T-helper 2 cell treated with Interferon-gamma antibody and Interleukin-4, amounts not matched to agents 5 μg/mL and 100 μg/mL, for 36 hours (primary cell): ENCODE data around the gene CIDEA.

Source experiments
- DNase-seq: peaks from one replicate; pipeline ENCODE4 v3.0.0; 2021; ENCODE audit warnings: low spot score
- H3K27ac Mint-ChIP-seq: one replicate; pipeline ENCODE4 v1.8.0; 2021; ENCODE audit warnings: mild to moderate bottlenecking, mixed read lengths
- H3K27me3 Mint-ChIP-seq: one replicate; pipeline ENCODE4 v1.8.0; 2021; ENCODE audit warnings: low read depth, mixed read lengths
- H3K36me3 Mint-ChIP-seq: one replicate; pipeline ENCODE4 v1.8.0; 2021; ENCODE audit warnings: low read depth, mixed read lengths
- H3K4me1 Mint-ChIP-seq: one replicate; pipeline ENCODE4 v1.8.0; 2021; ENCODE audit warnings: low read depth, mixed read lengths
- H3K4me3 Mint-ChIP-seq: one replicate; pipeline ENCODE4 v1.8.0; 2022; ENCODE audit warnings: mild to moderate bottlenecking, moderate library complexity, mixed read lengths
- H3K9me3 Mint-ChIP-seq: one replicate; pipeline ENCODE4 v1.8.0; 2021; ENCODE audit warnings: mixed read lengths

Gene CIDEA

GRCh38 chr18:12324991-12325725, 71.0 kb downstream of the CIDEA start:
- no peaks in the 10 kb centered on the region for H3K9me3 Mint-ChIP-seq
- peaks cover 31% of the 10 kb centered on the region for H3K36me3 Mint-ChIP-seq

GRCh38 chr18:12325726-12326245, 71.6 kb downstream of the CIDEA start:
- Mint-ChIP-seq H3K4me1 (peaks cover 6% of the 10 kb centered on the region), H3K27ac (no peak overlapping the region), H3K9me3 (no peaks in the 10 kb centered on the region), H3K4me3 (no peak overlapping the region), H3K36me3 (peaks cover 29% of the 10 kb centered on the region), H3K27me3 (no peaks in the 10 kb centered on the region)
- DNase-seq: no peak

More at GRCh38 chr18:12324991-12325725, 71.0 kb downstream of the CIDEA start:
- Mint-ChIP-seq H3K27ac (no peak overlapping the region), H3K27me3 (no peaks in the 10 kb centered on the region), H3K4me1 (peaks cover 6% of the 10 kb centered on the region), H3K4me3 (no peak overlapping the region)
- no peak for DNase-seq

- Mint-ChIP-seq H3K36me3 (peaks cover 23% of the 10 kb centered on the region), H3K9me3 (no peaks in the 10 kb centered on the region), H3K27ac (no peak overlapping the region), H3K27me3 (no peaks in the 10 kb centered on the region), H3K4me3 (no peak overlapping the region), H3K4me1 (peaks cover 6% of the 10 kb centered on the region)
- no peak for DNase-seq
Measured at GRCh38 chr18:12326711-12327460, 72.7 kb downstream of the CIDEA start.
